BJ (cell line): ENCODE results near the gene METTL25B. TPM values are rescaled to one million over a fixed set of nuclear protein-coding genes. Genes with fewer than 3 reads are reported as not detected.

Experiments used
- CTCF ChIA-PET: fragments of 350-600 bp; formaldehyde crosslinking; extraction: SDS; loops from one replicate; lab custom pipeline; 2021; ENCODE audit warnings: antibody characterized with exemption, inconsistent platforms; lab: Yijun Ruan, JAX
- POLR2A ChIA-PET: fragments of 300-600 bp; sonication (Branson Sonifier 250); formaldehyde crosslinking; extraction: SDS; loops from one replicate; lab custom pipeline; 2021; ENCODE audit warnings: antibody characterized with exemption; lab: Charles Lee
- DNase-seq: peaks from one replicate; pipeline ENCODE4 v3.0.0-alpha.2; 2011; ENCODE audit warnings: low read depth
- H3K27me3 ChIP-seq: 2 replicates; pipeline ENCODE4 v1.6.0; 2011; ENCODE audit warnings: low read length; ENCODE audit not compliant: control insufficient read depth, insufficient read depth
- H3K36me3 ChIP-seq: 2 replicates; pipeline ENCODE4 v1.5.1; 2011; ENCODE audit warnings: low read length; ENCODE audit not compliant: control insufficient read depth, insufficient read depth
- H3K4me3 ChIP-seq: 2 replicates; pipeline ENCODE4 v1.5.1; 2011; ENCODE audit warnings: low read depth, mild to moderate bottlenecking, control low read depth, low read length
- CTCF ChIP-seq: IDR thresholded peaks from 2 replicates; pipeline ENCODE4 v1.5.1; 2011; ENCODE audit warnings: low read depth, mild to moderate bottlenecking, control low read depth, inconsistent platforms, low read length, moderate library complexity; ENCODE audit not compliant: insufficient read depth
- polyA plus RNA-seq: library from polyadenylated mRNA; depleted of rRNA; stranded (reverse); fragments of >200 nt; gene quantifications from 2 replicates; pipeline ENCODE4 v1.2.3, GENCODE V29; 2011

Gene METTL25B
- polyA plus RNA-seq, 1 experiment: 14.6 TPM

GRCh38 chr1:156740741-156741480, 12.6 kb downstream of the METTL25B start, which contains the start of gene MRPL24:
Gene MRPL24, minus strand, starts transcription at chr1:156741088. Its CDS starts 2,384 bp downstream, at chr1:156738704.
- peak; percentile 99 for DNase-seq
- peaks cover 29% of the 10 kb centered on the region for H3K36me3 ChIP-seq
- TF ChIP-seq CTCF: no peak

GRCh38 chr1:156741481-156741983, 13.3 kb downstream of the METTL25B start:
- ChIA-PET CTCF (interaction anchor here (0.8 to 2.8 kb wide), 8 partner anchors 11 to 119 kb away, joined by 3 to 19 read pairs (median 4); partner anchors contain the start of genes NTRK1 and PRCC), POLR2A (interaction anchor here (0.6 to 1.4 kb wide), 7 partner anchors 11 to 265 kb away, joined by 3 to 11 read pairs (median 3); partner anchors contain the start of genes HDGF, ISG20L2, METTL25B and PRCC)
- no peak for TF ChIP-seq CTCF
- Histone ChIP-seq H3K36me3 (peaks cover 28% of the 10 kb centered on the region), H3K4me3 (no peak overlapping the region), H3K27me3 (no peaks in the 10 kb centered on the region)
- DNase-seq: no peak

More at GRCh38 chr1:156740741-156741480, 12.6 kb downstream of the METTL25B start, which contains the start of gene MRPL24:
- Histone ChIP-seq H3K4me3 (peak within 1 kb of the TSS; percentile 53), H3K27me3 (no peaks in the 10 kb centered on the region)
- POLR2A ChIA-PET: interaction anchor here (0.6 to 1.4 kb wide), 8 partner anchors 11 to 264 kb away, joined by 3 to 11 read pairs (median 4); partner anchors contain the start of genes HDGF, ISG20L2, METTL25B and PRCC
- CTCF ChIA-PET: interaction anchor here (0.6 to 2.8 kb wide), 10 partner anchors 10 to 119 kb away, joined by 3 to 19 read pairs (median 4); partner anchors contain the start of genes HDGF, NTRK1 and PRCC

- H3K36me3 ChIP-seq: peaks cover 28% of the 10 kb centered on the region
- H3K27me3 ChIP-seq: no peaks in the 10 kb centered on the region
- CTCF ChIA-PET: interaction anchor here (1.5 to 2.8 kb wide), 4 partner anchors 16 to 118 kb away, joined by 3 to 19 read pairs (median 10); partner anchors contain the start of gene NTRK1
- H3K4me3 ChIP-seq: no peak overlapping the region
- no peak for DNase-seq
- TF ChIP-seq CTCF: no peak
- POLR2A ChIA-PET: no interaction called here
Observed at GRCh38 chr1:156742017-156742416, 13.7 kb downstream of the METTL25B start.

- ChIA-PET CTCF (interaction anchor here (1.5 to 2.8 kb wide), 2 partner anchors 17 to 36 kb away, joined by 3 to 19 read pairs; no protein-coding TSS in a partner anchor), POLR2A (no interaction called here)
- H3K36me3 ChIP-seq: peaks cover 23% of the 10 kb centered on the region
- TF ChIP-seq CTCF: no peak
- no peak for DNase-seq
- no peaks in the 10 kb centered on the region for H3K27me3 ChIP-seq
- H3K4me3 ChIP-seq: no peak overlapping the region
Observed at GRCh38 chr1:156742801-156743200, 14.5 kb downstream of the METTL25B start.
